OCI-LY3 (cell line): ENCODE results near the gene ABHD8.

ENCODE experiments used
- EZH2phosphoT487 ChIP-seq: fragments of 200-600 bp; shearing (Covaris generic); IDR thresholded peaks from 2 replicates; pipeline ENCODE4 v1.6.1; 2018; ENCODE audit warnings: antibody characterized with exemption, mixed run types, low read depth
- TF ChIP-seq, protein P1 (sequence below): fragments of 200-600, 300-600 bp; sonication (generic); IDR thresholded peaks from 2 replicates; pipeline ENCODE4 v1.5.1; 2014; ENCODE audit warnings: antibody characterized with exemption, low read length, low read depth

DNA sequence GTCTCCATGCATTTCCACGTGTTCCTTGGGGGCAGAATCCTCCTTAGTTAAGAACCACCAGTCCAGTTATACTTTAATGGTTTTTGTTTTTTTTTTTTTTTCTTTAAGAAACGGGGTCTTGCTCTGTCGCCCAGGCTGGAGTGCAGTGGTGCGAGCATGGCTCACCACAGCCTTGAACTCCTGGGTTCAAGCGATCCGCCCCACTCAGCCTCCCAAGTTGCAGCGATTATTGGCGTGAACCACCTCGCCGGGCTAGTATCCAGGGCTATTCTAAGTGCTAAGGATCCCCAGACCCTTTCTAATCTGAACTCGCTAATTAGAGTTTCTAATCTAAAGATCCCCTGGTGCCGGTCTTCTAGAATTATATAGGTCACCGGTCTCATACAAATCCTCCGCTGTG lies 9.6 kb downstream of the ABHD8 start:
- TF ChIP-seq, protein P1, sequence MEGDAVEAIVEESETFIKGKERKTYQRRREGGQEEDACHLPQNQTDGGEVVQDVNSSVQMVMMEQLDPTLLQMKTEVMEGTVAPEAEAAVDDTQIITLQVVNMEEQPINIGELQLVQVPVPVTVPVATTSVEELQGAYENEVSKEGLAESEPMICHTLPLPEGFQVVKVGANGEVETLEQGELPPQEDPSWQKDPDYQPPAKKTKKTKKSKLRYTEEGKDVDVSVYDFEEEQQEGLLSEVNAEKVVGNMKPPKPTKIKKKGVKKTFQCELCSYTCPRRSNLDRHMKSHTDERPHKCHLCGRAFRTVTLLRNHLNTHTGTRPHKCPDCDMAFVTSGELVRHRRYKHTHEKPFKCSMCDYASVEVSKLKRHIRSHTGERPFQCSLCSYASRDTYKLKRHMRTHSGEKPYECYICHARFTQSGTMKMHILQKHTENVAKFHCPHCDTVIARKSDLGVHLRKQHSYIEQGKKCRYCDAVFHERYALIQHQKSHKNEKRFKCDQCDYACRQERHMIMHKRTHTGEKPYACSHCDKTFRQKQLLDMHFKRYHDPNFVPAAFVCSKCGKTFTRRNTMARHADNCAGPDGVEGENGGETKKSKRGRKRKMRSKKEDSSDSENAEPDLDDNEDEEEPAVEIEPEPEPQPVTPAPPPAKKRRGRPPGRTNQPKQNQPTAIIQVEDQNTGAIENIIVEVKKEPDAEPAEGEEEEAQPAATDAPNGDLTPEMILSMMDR = no peak
- TF ChIP-seq EZH2phosphoT487 = no peak
